Right lobe of liver (tissue), 6 donors: Measurements from ENCODE around the gene HPS1. TPM values are rescaled to one million over a fixed set of nuclear protein-coding genes. Genes with fewer than 3 reads are reported as not detected.

ENCODE experiments used
- ATAC-seq, 4 donors: fragments of 200-7000 bp; cut with Tn5 transposase; one replicate each; pipeline ENCODE4 v1.9.1; 2020; ENCODE audit warnings: mild to moderate bottlenecking in 4 of 4, moderate library complexity in 4 of 4
- DNase-seq, 3 donors: peaks; one replicate each; pipeline ENCODE4 v3.0.0-alpha.2; 2020
- H3K27ac ChIP-seq, 3 donors: fragments of 200-600 bp; one replicate each; pipeline ENCODE4 v1.8.0; 2022
- H3K27me3 ChIP-seq, 2 donors: fragments of 200-600 bp; one replicate each; pipeline ENCODE4 v1.8.0; 2022
- H3K36me3 ChIP-seq, 4 donors: fragments of 200-600 bp; sonication (generic) in 1 of 4; one replicate each; pipeline versions ENCODE4 v1.5.1 to v1.8.0; 2017 to 2022; ENCODE audit warnings: control low read depth in 1 of 4
- H3K4me1 ChIP-seq, 4 donors: fragments of 200-600 bp; sonication (generic) in 1 of 4; one replicate each; pipeline versions ENCODE4 v1.5.1 to v1.8.0; 2017 to 2022; ENCODE audit warnings: control low read depth in 1 of 4
- H3K4me3 ChIP-seq, 3 donors: fragments of 200-600 bp; one replicate each; pipeline ENCODE4 v1.8.0; 2022
- H3K9me3 ChIP-seq, 4 donors: fragments of 200-600 bp; sonication (generic) in 1 of 4; one replicate each; pipeline versions ENCODE4 v1.5.1 to v1.8.0; 2017 to 2022; ENCODE audit warnings: control low read depth in 1 of 4
- CTCF ChIP-seq, 4 donors: fragments of 200-600 bp in 3 of 4; fragments of 450-650 bp in 1 of 4; IDR thresholded peaks; one replicate each; pipeline versions ENCODE4 v1.5.1 to v1.8.0; 2016 to 2022; ENCODE audit warnings: antibody characterized with exemption in 4 of 4, mild to moderate bottlenecking in 2 of 4
- POLR2A ChIP-seq: fragments of 450-650 bp; IDR thresholded peaks from one replicate; pipeline ENCODE4 v1.6.1; 2017; ENCODE audit warnings: antibody characterized with exemption, mild to moderate bottlenecking
- WGBS: methylation state at CpG from one replicate; pipeline ENCODE4 v1.1.6; 2018; ENCODE audit warnings: low coverage, low lambda C conversion rate; ENCODE audit not compliant: insufficient coverage; ENCODE audit errors: missing lambda C conversion rate; 5-methylcytosine and 5-hydroxymethylcytosine counted together
- intact Hi-C, 2 donors: fragments of 100-400 bp; cut with DNase I; formaldehyde crosslinking; loops; one replicate each; pipeline versions ENCODE4 v1.11.2 to v1.14.1; 2022
- total RNA-seq, 6 experiments: library from RNA; depleted of rRNA in 2 of 6; stranded (reverse); fragments of >200 nt in 2 of 6; fragmentation: NEBNext Ultra II Directional in 3 of 6; extraction: Animal tissue kit (Norgen Biotek cat#: 25700) in 3 of 6; gene quantifications; one replicate each; pipeline versions ENCODE4 v1.1.0 to v1.2.4, GENCODE V29; 2016 to 2023
- donor health status: DM: no; HTN: yes; CAD: no.
- donor health status: DM: no; HTN: no; CAD: no.
- donor health status: DM: no; HTN: no; CAD: no.
- donor health status: DM: no; HTN: yes; CAD: no.
- donor health status: DM: no; HTN: yes; CAD: no.

The HPS1 gene
- total RNA-seq, 6 experiments from 2014 or later: 18.2 to 44.5 (median 32.0) TPM

- H3K9me3 ChIP-seq: no peaks in the 10 kb centered on the region
- WGBS: 88% methylated on average over 4 of the region's 18 CpGs
- ATAC-seq (no peak), DNase-seq (no peak)
- intact Hi-C loops: no loop called here
- no peaks in the 10 kb centered on the region for H3K27me3 ChIP-seq
- no peaks in the 10 kb centered on the region for H3K4me1 ChIP-seq
- H3K4me3 ChIP-seq: no peak overlapping the region
- H3K36me3 ChIP-seq: peaks cover 0 to 8% (median 0%) of the 10 kb centered on the region in 4 donors
- TF ChIP-seq CTCF (IDR thresholded peaks at IDR 0.05): no peak
- no peak for TF ChIP-seq POLR2A
- H3K27ac ChIP-seq: no peak overlapping the region
These were observed 38.9 kb downstream of the HPS1 start for GRCh38 chr10:98407744-98408241.

GRCh38 chr10:98407017-98407743 lies 39.6 kb downstream of the HPS1 start:
- Histone ChIP-seq H3K27ac (no peak overlapping the region), H3K4me1 (no peaks in the 10 kb centered on the region), H3K9me3 (no peaks in the 10 kb centered on the region), H3K27me3 (no peaks in the 10 kb centered on the region), H3K36me3 (peaks cover 0 to 9% (median 0%) of the 10 kb centered on the region in 4 donors), H3K4me3 (no peak overlapping the region)
- intact Hi-C loops: no loop called here
- no peak for TF ChIP-seq POLR2A
- TF ChIP-seq CTCF (IDR thresholded peaks at IDR 0.05): no peak
- DNase-seq: no peak
- ATAC-seq: peak in 2 of 4 donors; percentile 18 to 63
- 64% methylated on average over 9 of the region's 23 CpGs for WGBS

- Histone ChIP-seq H3K4me3 (no peak overlapping the region), H3K36me3 (peaks cover 0 to 9% (median 0%) of the 10 kb centered on the region in 4 donors), H3K27ac (no peak overlapping the region), H3K4me1 (no peaks in the 10 kb centered on the region), H3K27me3 (no peaks in the 10 kb centered on the region), H3K9me3 (no peaks in the 10 kb centered on the region)
- TF ChIP-seq POLR2A (no peak), CTCF (IDR thresholded peaks at IDR 0.05) (no peak)
- WGBS: 96% methylated on average over 4 of the region's 12 CpGs
- no peak for ATAC-seq
- intact Hi-C loops: no loop called here
- DNase-seq: no peak
These were observed 41.3 kb downstream of the HPS1 start for GRCh38 chr10:98405422-98405821.

GRCh38 chr10:98404571-98405359 lies 42.0 kb downstream of the HPS1 start:
- H3K27me3 ChIP-seq: no peaks in the 10 kb centered on the region
- DNase-seq: no peak
- ATAC-seq: no peak
- H3K4me1 ChIP-seq: no peaks in the 10 kb centered on the region
- WGBS: 82% methylated on average over 5 of the region's 8 CpGs
- no peak overlapping the region for H3K4me3 ChIP-seq
- H3K27ac ChIP-seq: no peak overlapping the region
- H3K9me3 ChIP-seq: no peaks in the 10 kb centered on the region
- intact Hi-C loops: no loop called here
- TF ChIP-seq POLR2A (no peak), CTCF (IDR thresholded peaks at IDR 0.05) (no peak)
- peaks cover 0 to 9% (median 0%) of the 10 kb centered on the region in 4 donors for H3K36me3 ChIP-seq
